ENCODE results near the gene TEX48.

Gene TEX48

DNA sequence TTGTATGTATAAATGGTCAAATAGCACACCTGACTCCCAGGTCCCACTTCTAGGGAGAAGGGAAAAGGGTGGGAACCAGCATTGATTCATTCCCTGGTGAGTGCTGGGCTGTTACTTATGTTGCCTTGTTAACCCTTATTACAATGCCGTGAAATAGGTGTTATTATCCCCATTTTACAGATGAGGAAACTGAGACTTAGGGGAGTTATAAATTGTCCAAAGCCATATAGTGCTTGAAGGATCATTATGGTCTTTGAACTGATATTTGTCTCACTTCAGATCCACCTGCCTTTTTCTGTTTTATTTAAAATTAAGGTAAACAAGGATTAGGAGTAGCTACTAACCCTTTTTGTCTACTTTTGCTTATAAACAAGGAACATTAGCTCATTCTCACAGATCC is 54.4 kb downstream of the TEX48 start (continued):
- TF ChIP-seq, protein P1, sequence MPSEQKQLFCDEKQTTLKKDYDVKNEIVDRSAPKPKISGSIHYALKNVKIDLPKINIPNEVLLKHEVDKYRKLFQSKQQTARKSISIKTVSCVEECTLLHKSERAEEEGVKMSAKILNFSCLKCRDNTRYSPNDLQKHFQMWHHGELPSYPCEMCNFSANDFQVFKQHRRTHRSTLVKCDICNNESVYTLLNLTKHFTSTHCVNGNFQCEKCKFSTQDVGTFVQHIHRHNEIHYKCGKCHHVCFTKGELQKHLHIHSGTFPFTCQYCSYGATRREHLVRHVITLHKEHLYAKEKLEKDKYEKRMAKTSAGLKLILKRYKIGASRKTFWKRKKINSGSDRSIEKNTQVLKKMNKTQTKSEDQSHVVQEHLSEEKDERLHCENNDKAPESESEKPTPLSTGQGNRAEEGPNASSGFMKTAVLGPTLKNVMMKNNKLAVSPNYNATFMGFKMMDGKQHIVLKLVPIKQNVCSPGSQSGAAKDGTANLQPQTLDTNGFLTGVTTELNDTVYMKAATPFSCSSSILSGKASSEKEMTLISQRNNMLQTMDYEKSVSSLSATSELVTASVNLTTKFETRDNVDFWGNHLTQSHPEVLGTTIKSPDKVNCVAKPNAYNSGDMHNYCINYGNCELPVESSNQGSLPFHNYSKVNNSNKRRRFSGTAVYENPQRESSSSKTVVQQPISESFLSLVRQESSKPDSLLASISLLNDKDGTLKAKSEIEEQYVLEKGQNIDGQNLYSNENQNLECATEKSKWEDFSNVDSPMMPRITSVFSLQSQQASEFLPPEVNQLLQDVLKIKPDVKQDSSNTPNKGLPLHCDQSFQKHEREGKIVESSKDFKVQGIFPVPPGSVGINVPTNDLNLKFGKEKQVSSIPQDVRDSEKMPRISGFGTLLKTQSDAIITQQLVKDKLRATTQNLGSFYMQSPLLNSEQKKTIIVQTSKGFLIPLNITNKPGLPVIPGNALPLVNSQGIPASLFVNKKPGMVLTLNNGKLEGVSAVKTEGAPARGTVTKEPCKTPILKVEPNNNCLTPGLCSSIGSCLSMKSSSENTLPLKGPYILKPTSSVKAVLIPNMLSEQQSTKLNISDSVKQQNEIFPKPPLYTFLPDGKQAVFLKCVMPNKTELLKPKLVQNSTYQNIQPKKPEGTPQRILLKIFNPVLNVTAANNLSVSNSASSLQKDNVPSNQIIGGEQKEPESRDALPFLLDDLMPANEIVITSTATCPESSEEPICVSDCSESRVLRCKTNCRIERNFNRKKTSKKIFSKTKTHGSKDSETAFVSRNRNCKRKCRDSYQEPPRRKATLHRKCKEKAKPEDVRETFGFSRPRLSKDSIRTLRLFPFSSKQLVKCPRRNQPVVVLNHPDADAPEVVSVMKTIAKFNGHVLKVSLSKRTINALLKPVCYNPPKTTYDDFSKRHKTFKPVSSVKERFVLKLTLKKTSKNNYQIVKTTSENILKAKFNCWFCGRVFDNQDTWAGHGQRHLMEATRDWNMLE (tag by site-specific recombination; conservative IDR thresholded peaks at IDR 0.05; ENCODE audit: low read depth) = no peak
- TF ChIP-seq KLF10 (tag by site-specific recombination; IDR thresholded peaks at IDR 0.05) = no peak

DNA sequence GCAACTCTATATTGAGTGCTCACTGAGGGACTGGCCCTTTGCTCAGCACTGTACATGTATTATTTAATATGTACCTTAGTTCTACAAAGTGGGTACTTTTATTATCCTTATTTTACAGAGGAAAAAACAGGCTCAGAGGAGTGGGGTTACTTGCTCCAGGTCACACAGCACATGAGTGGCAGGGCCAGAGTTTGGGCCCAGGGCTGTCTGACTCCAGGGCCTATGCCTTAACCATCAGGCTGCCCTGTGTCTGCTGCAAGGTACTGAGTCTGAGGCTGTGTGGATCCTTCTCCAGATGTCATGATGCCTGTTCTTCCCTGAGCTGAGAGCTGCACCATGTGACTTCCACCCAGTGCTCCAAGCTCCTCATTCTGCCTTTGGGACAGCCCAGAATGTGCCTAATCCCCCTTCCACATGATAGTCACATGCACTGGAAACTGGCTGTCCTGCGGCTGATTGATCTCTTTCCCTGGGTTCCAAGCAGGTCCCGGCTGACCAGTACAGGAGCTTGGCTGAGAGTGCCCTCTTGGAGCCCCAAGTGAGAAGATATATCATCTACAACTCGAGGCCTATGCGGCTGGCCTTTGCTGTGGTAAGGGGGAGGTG is 55.5 kb downstream of the TEX48 start:
- ChIA-PET POLR2A (interaction anchor here (0.7 kb wide), 1 partner anchor 39 kb away, joined by 4 read pairs; the partner anchor contains the start of gene ATP6V1G1), CTCF (interaction anchor here (0.9 to 1.9 kb wide), 2 partner anchors 27 to 35 kb away, joined by 3 to 4 read pairs; no protein-coding TSS in a partner anchor)
- Histone ChIP-seq H3K36me3 (ENCODE audit: control insufficient read depth in 2 of 2, insufficient read depth in 1 of 2, low read length in 2 of 2) (peaks cover 0 to 52% of the 10 kb centered on the region in 2 experiments; a peak in 2 of 3 replicates), H3K27ac (ENCODE audit: extremely low read depth, low read depth, low read length) (no peak overlapping the region), H3K9me3 (ENCODE audit: control insufficient read depth, insufficient read depth, low read depth, low read length) (no peaks in the 10 kb centered on the region), H3K4me3 (ENCODE audit: low read depth, low read length) (no peak overlapping the region), H3K4me1 (ENCODE audit: control insufficient read depth, insufficient read depth, low read length) (no peaks in the 10 kb centered on the region)
- no peak for TF ChIP-seq FEZF1 (tag by site-specific recombination; IDR thresholded peaks at IDR 0.05)
- no peak for TF ChIP-seq KLF8 (tag by site-specific recombination; IDR thresholded peaks at IDR 0.05)
- TF ChIP-seq, protein P2, sequence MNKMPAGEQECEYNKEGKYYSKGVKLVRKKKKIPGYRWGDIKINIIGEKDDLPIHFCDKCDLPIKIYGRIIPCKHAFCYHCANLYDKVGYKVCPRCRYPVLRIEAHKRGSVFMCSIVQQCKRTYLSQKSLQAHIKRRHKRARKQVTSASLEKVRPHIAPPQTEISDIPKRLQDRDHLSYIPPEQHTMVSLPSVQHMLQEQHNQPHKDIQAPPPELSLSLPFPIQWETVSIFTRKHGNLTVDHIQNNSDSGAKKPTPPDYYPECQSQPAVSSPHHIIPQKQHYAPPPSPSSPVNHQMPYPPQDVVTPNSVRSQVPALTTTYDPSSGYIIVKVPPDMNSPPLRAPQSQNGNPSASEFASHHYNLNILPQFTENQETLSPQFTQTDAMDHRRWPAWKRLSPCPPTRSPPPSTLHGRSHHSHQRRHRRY (tag by site-specific recombination; IDR thresholded peaks at IDR 0.05) = no peak
- no peak for TF ChIP-seq ZNF830 (tag by site-specific recombination; IDR thresholded peaks at IDR 0.05; ENCODE audit: low read depth)
- TF ChIP-seq ZNF16 (tag by site-specific recombination; IDR thresholded peaks at IDR 0.05; ENCODE audit: low read depth) = no peak
- no peak for TF ChIP-seq ZNF133 (tag by site-specific recombination; IDR thresholded peaks at IDR 0.05)
- no peak for TF ChIP-seq ZNF132 (tag by site-specific recombination; IDR thresholded peaks at IDR 0.05; ENCODE audit: borderline replicate concordance)
- TF ChIP-seq, protein P3, sequence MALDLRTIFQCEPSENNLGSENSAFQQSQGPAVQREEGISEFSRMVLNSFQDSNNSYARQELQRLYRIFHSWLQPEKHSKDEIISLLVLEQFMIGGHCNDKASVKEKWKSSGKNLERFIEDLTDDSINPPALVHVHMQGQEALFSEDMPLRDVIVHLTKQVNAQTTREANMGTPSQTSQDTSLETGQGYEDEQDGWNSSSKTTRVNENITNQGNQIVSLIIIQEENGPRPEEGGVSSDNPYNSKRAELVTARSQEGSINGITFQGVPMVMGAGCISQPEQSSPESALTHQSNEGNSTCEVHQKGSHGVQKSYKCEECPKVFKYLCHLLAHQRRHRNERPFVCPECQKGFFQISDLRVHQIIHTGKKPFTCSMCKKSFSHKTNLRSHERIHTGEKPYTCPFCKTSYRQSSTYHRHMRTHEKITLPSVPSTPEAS (tag by site-specific recombination; IDR thresholded peaks at IDR 0.05) = no peak
- TF ChIP-seq, protein P1 (tag by site-specific recombination; conservative IDR thresholded peaks at IDR 0.05; ENCODE audit: low read depth) = no peak
- TF ChIP-seq ZXDB (tag by site-specific recombination; IDR thresholded peaks at IDR 0.05) = no peak
- no peak for TF ChIP-seq ZNF596 (tag by site-specific recombination; IDR thresholded peaks at IDR 0.05)
- no peak for TF ChIP-seq ZNF274 (IDR thresholded peaks at IDR 0.05; ENCODE audit: low read length)
- no peak for TF ChIP-seq ZNF274 (tag by site-specific recombination; IDR thresholded peaks at IDR 0.05; ENCODE audit: borderline replicate concordance)
- TF ChIP-seq ZNF530 (tag by site-specific recombination; IDR thresholded peaks at IDR 0.05; ENCODE audit: low read depth) = no peak
- TF ChIP-seq, protein P4, sequence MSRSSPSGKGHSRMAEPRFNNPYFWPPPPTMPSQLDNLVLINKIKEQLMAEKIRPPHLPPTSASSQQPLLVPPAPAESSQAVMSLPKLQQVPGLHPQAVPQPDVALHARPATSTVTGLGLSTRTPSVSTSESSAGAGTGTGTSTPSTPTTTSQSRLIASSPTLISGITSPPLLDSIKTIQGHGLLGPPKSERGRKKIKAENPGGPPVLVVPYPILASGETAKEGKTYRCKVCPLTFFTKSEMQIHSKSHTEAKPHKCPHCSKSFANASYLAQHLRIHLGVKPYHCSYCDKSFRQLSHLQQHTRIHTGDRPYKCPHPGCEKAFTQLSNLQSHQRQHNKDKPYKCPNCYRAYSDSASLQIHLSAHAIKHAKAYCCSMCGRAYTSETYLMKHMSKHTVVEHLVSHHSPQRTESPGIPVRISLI (tag by site-specific recombination; IDR thresholded peaks at IDR 0.05) = no peak
- TF ChIP-seq, protein P5, sequence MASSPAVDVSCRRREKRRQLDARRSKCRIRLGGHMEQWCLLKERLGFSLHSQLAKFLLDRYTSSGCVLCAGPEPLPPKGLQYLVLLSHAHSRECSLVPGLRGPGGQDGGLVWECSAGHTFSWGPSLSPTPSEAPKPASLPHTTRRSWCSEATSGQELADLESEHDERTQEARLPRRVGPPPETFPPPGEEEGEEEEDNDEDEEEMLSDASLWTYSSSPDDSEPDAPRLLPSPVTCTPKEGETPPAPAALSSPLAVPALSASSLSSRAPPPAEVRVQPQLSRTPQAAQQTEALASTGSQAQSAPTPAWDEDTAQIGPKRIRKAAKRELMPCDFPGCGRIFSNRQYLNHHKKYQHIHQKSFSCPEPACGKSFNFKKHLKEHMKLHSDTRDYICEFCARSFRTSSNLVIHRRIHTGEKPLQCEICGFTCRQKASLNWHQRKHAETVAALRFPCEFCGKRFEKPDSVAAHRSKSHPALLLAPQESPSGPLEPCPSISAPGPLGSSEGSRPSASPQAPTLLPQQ (tag by site-specific recombination; IDR thresholded peaks at IDR 0.05) = no peak
- no peak for TF ChIP-seq ZNF660 (tag by site-specific recombination; IDR thresholded peaks at IDR 0.05)

All from HEK293 (cell line).